SK-N-SH (cell line): ENCODE results near the gene AGBL1.

Experiments
- CTCF ChIP-seq: fragments of 200-600 bp; sonication (generic); IDR thresholded peaks from 2 replicates; pipeline ENCODE4 v1.6.1; 2017; ENCODE audit warnings: antibody characterized with exemption, mild to moderate bottlenecking, moderate library complexity
- FOXM1 ChIP-seq: IDR thresholded peaks from 2 replicates; pipeline ENCODE4 v1.4.0; 2012; ENCODE audit warnings: low read depth, mild to moderate bottlenecking
- GATA2 ChIP-seq: sonication (generic); formaldehyde crosslinking; IDR thresholded peaks from 2 replicates; pipeline ENCODE4 v1.5.0; 2020; ENCODE audit warnings: mild to moderate bottlenecking, missing genetic modification reagents
- JUND ChIP-seq: IDR thresholded peaks from 2 replicates; pipeline ENCODE4 v1.4.0; 2012
- MAX ChIP-seq: IDR thresholded peaks from 2 replicates; pipeline ENCODE4 v1.4.0; 2012; ENCODE audit warnings: low read depth
- MEF2A ChIP-seq: IDR thresholded peaks from 2 replicates; pipeline ENCODE4 v1.4.0; 2012; ENCODE audit warnings: low read depth, borderline replicate concordance
- MXI1 ChIP-seq: IDR thresholded peaks from 2 replicates; pipeline ENCODE4 v1.6.1; 2012; ENCODE audit warnings: mild to moderate bottlenecking, low read depth, low read length, improper control_type of control experiment
- RAD21 ChIP-seq: IDR thresholded peaks from 2 replicates; pipeline ENCODE4 v1.6.1; 2012; ENCODE audit warnings: mild to moderate bottlenecking, low read length
- RCOR1 ChIP-seq: fragments of 150-350 bp; IDR thresholded peaks from 2 replicates; pipeline ENCODE4 v1.6.1; 2017; ENCODE audit warnings: antibody characterized with exemption, low read length
- RXRA ChIP-seq: IDR thresholded peaks from 2 replicates; pipeline ENCODE4 v1.4.0; 2012; ENCODE audit warnings: low read depth, mild to moderate bottlenecking, borderline replicate concordance

- TF ChIP-seq MEF2A (no peak), CTCF (no peak), JUND (no peak), FOXM1 (no peak), RCOR1 (no peak), MAX (no peak), RAD21 (no peak), RXRA (no peak), GATA2 (CRISPR knock-in tag) (no peak), MXI1 (no peak)
Observed at GRCh38 chr15:86650094-86650493, 570.4 kb downstream of the AGBL1 start.
